Measurements from ENCODE around the gene CPNE1. TPM values are rescaled to one million over a fixed set of nuclear protein-coding genes. Genes with fewer than 3 reads are reported as not detected.

Gene CPNE1
- total RNA-seq, 1 donor from 2014 or later, result 278 TPM

DNA sequence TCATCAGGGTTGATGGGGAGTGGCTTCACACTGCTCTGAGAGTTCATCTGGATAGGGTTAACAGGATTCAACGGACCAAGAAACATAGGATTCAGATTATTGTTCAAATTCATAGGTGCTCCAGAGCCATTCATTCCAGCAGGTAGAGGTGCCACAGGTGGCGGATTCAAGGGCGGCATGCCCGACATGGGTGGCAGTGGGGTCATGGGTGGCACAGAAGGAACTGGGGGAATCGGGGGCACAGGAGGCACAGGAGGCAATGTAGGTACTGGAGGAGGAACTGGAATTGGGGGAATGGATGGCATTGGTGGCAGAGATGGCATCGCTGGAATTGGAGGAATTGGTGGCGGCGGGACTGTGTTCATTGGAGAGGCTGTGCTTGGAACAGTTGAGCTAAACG, 10.3 kb downstream of the CPNE1 start:
- intact Hi-C loops (cut with micrococcal nuclease), result no loop called here

DNA sequence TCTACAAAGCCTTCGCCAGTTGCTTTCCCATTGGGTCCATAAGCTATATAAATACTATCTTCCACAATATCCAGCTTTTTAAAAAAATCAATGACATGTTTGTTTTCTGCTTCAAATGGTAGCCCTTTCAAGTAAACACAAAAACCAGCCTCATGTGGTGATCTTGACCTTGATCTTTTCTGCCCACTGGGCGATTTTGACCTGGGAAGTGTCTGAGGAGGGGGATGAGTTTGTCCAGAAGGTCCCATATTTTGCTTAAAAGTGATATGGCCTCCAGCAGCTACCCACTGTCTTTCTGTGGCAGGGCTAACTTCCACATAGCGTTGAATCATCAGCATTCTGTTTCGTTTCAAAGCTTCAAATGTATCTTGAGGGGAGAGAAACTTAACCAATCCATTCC, 10.8 kb downstream of the CPNE1 start:
- intact Hi-C loops (cut with micrococcal nuclease), result no loop called here

- intact Hi-C loops (cut with micrococcal nuclease), result no loop called here
Measured at GRCh38 chr20:35653430-35653734, 11.3 kb downstream of the CPNE1 start.

DNA sequence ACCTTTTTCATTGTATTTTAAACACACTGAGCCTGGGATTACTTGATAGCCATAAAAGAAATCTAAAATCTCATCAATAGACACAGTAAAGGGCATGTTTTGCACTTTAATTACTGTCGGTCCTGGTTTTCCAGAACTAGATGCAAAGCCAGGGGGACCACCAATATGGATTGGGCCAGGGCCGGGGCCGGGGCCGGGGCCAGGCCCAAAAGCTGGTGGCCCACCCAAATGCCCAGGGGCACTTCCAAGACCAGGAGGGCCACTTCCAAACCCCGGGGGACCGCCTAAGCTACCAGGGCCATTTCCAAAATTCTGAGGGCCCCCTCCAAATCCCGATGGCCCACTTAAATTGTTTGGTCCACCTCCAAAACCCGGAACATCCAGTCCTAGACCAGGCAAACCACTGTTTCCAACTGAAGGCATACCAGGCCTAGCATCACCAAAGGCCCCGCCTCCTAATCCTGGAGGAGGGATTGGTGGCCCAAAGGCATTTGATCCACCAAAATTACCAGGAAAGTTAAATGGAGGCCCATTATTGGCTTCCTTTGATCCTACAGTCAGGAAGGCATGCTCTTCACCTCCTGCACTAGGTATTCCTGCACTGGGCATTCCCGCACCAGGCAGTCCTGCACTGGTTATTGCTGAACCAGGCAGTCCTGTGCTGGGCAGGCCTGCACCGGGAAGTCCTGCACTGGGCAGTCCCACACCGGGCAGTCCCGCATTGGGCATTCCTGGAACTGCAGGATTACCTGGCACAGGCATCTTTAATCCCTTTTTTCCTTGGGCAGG, 11.9 kb downstream of the CPNE1 start:
- intact Hi-C loops (cut with micrococcal nuclease), result no loop called here

GRCh38 chr20:35651958-35652357, 12.7 kb downstream of the CPNE1 start:
- intact Hi-C loops (cut with micrococcal nuclease), result no loop called here

GRCh38 chr20:35650632-35651031, 14.1 kb downstream of the CPNE1 start:
- intact Hi-C loops (cut with micrococcal nuclease), result no loop called here

GRCh38 chr20:35648836-35649235, 15.9 kb downstream of the CPNE1 start:
- intact Hi-C loops (cut with micrococcal nuclease), result no loop called here

GRCh38 chr20:35644806-35645205, 19.9 kb downstream of the CPNE1 start:
- intact Hi-C loops (cut with micrococcal nuclease), result no loop called here

- intact Hi-C loops (cut with micrococcal nuclease), result no loop called here
Measured at GRCh38 chr20:35643045-35643444, 21.7 kb downstream of the CPNE1 start.

GRCh38 chr20:35641743-35642142, 23.0 kb downstream of the CPNE1 start:
- intact Hi-C loops (cut with micrococcal nuclease), result no loop called here

GRCh38 chr20:35640724-35641123, 24.0 kb downstream of the CPNE1 start:
- intact Hi-C loops (cut with micrococcal nuclease), result no loop called here

- intact Hi-C loops (cut with micrococcal nuclease), result no loop called here
Measured at GRCh38 chr20:35638751-35639150, 25.9 kb downstream of the CPNE1 start.

DNA sequence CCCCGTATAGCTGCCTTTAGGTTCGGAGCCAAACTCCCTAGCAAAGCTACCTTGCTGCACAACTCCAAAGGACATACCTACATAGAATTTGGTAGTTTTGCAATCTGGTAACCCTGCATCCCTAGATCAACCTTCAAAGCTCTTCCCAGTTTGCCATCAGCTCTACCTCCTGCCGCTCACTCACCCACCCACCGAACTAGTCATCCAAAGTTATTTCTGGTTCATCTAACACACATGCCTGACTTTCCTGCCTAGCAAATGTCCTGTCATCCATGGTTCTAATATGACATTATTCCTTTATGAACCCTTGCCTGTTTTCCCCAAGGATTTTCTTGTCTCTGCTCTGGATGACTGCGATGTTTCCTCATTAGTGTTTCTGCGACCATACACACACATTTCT, 27.4 kb downstream of the CPNE1 start:
- intact Hi-C loops (cut with micrococcal nuclease), result no loop called here

GRCh38 chr20:35636095-35636494, 28.6 kb downstream of the CPNE1 start:
- intact Hi-C loops (cut with micrococcal nuclease), result no loop called here

DNA sequence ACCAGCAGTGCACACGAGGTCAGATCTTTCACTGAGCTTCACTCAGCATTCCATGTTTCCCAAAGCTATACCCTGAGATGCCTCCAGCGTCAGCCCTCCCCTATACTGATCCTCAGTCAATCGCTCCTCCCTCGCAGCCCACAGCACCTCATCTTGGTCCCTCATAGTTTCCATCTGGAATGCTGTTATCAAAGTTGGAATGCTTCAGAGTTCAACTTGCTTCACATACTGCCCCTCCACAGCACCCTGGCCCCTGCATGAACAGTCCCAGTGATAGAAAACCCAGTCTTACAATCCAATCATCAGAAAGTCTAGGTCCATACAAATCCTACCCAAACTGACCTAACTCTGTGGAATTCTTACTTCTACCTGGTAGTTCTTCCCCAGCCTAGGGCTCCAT, 29.0 kb downstream of the CPNE1 start:
- intact Hi-C loops (cut with micrococcal nuclease), result no loop called here

DNA sequence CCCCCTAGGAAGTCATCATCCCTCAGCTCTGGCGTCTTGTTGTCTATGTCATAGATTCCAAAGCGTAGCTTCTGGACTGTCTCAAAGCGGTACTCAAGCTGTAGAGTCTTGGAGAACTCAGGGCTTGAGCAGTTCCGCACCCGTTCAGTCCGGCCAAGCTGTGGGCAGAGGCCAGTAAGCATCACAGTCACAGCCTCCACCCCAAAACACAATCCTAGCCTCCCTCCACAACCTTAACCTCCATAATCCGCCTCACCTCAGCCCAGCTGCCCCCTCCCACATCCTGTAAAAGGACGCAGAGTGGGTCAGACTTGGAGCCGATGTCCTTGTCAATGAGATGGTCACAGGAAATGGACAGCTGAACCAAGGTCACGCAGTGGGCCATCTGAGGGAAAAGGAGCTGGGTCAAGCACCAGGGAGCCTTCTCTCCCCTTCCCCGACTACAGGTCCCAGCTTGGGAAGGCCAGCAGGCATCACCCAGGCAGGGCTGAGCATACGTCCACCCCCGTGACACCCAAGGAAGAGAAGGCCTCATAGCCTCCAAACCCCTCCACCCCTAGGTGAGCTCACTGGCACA, 32.1 kb downstream of the CPNE1 start:
- intact Hi-C loops (cut with micrococcal nuclease), result no loop called here

DNA sequence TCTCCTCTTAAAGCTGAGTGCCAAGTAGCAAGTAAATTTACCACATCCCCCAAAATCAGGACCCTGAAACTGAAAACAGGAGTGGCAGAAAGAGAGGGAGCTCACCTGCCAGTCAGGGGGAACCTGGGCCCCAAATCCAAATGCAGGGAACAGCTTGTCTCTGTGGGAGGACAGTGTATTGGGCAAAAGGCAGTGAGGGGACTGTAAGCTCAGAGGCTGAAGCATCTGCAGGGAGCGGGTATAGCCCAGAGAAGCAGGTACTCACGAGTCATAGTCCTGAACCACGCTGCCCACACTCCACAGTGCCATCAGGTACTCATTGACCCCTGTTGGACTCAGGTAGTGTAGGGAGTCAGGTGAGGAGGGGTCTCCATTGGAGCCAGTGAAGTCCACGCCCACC, 34.1 kb downstream of the CPNE1 start:
- intact Hi-C loops (cut with micrococcal nuclease), result no loop called here

GRCh38 chr20:35629427-35630145, 35.1 kb downstream of the CPNE1 start:
- intact Hi-C loops (cut with micrococcal nuclease), result no loop called here

DNA sequence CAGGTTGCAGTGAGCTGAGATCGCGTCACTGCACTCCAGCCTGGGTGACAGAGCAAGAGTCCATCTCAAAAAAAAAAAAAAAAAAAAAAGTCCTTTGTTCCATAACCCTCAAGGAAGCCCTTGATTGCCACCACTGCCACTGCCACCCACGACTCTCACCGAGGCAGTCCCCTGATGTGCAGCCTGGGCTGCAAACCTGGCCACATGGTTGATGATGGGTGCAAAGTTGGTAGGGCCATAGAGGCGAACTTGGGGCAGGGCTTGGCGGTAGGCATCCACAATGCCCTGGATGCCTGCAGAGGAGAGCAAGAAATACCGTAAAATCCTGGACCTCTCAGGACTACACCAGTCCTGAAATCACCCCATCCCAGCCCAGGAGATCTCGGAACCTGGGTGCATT, 37.6 kb downstream of the CPNE1 start:
- intact Hi-C loops (cut with micrococcal nuclease), result no loop called here

- intact Hi-C loops (cut with micrococcal nuclease), result no loop called here
Measured at GRCh38 chr20:35626386-35627001, 38.2 kb downstream of the CPNE1 start.

DNA sequence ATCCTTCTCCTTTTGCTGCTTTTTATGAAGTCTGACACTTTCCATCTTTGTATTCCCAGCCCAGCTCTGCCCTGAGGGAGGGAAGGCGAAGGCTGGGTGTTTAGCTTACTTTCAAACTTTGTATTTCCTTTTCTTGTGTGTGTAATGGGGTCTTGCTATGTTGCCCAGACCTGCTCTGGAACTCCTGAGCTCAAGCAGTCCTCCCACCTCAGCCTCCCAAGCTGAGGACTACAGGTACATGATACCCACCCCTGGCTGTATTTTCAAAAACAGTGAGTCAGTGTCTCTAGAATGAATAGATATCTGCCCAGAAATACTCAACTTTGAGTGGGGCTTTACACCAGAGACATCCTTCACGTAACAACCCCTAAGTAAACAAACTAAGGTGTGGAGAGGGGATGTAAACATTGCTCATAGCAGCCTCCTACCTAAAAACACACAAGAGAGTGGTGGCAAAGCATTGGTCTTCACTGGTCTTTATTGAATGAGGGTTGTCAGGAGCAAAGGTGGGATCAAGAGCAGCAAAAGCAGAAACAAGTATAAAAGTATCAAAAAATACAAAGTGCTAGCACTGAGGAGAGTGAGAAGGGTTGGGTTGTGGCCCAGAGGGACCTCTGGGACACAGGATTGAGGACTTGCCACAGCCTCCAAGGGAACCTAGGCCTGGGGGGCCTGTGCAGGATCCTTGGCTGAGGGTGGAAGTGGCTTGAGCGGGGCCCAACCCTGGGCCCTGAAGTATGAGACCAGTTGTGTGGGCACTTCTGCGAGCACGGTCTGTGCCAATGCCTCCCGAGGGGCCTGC, 38.9 kb downstream of the CPNE1 start:
- intact Hi-C loops (cut with micrococcal nuclease), result no loop called here

- intact Hi-C loops (cut with micrococcal nuclease), result no loop called here
Measured at GRCh38 chr20:35621560-35621946, 43.1 kb downstream of the CPNE1 start.

Data from T-helper 2 cell treated with Interferon-gamma antibody and Interleukin-4, amounts not matched to agents 100 ng/mL and 5 ng/mL, for 36 hours (primary cell).